Heart left ventricle (tissue), 13 donors: ENCODE measurements around the gene VDR.

Experiments used
- CTCF ChIP-seq, 12 donors: fragments of 200-600 bp; sonication (generic) in 4 of 12; IDR thresholded peaks; one replicate each; pipeline versions ENCODE4 v1.5.0 to v1.8.0; 2018 to 2022; ENCODE audit warnings: antibody characterized with exemption in 12 of 12, mild to moderate bottlenecking in 5 of 12
- POLR2A ChIP-seq, 2 donors: fragments of 450-650 bp; IDR thresholded peaks; one replicate each; pipeline ENCODE4 v1.6.1; 2017; ENCODE audit warnings: antibody characterized with exemption in 2 of 2, mild to moderate bottlenecking in 2 of 2, moderate library complexity in 2 of 2
- donor health status: ischemic (EF 13 %, LVEDD 7.1; RV severe dilation, severe dysfunction).
- donor health status: DM: no; HTN: yes; CAD: no.
- donor health status: DM: no; HTN: no; CAD: no.
- donor health status: ischemic (EF 25% LVEDD 6.9; RV normal size, moderate dysfunction).
- donor health status: ischemic (EF 25% LVEDD 5.7; RV mildly dilated, moderate dysfunction).
- donor health status: ischemic (EF 35%, LVEDD 5.7; RV mildly dilated, moderate dysfunction).
- donor health status: nonischemic (EF 11% LVEDD 7.7; RV severe dilation, severe dysfunction).
- donor health status: DM: yes; HTN: yes; CAD: no.
- donor health status: PGD.
- donor health status: ischemic (EF 29% LVEDD 5.4; RV normal size, mild dysfunction).
- donor health status: nonischemic (EF 23%, LVEDD 6.1; RV moderate dilation, normal function).

GRCh38 chr12:47902131-47902639 is 2.6 kb downstream of the VDR start:
- no peak for TF ChIP-seq CTCF (IDR thresholded peaks at IDR 0.05)
- TF ChIP-seq POLR2A (IDR thresholded peaks at IDR 0.05), result no peak
